H1 (cell line): ENCODE results near the gene ELOVL6. TPM values are rescaled to one million over a fixed set of nuclear protein-coding genes. Genes with fewer than 3 reads are reported as not detected.

Experiments
- CTCF ChIA-PET: fragments of 300-600 bp; sonication (Branson Sonifier 250); formaldehyde crosslinking; loops from one replicate; lab custom pipeline; 2021; ENCODE audit not compliant: partially characterized antibody; lab: Charles Lee
- POLR2A ChIA-PET: fragments of 300-600 bp; sonication (Branson Sonifier 250); formaldehyde crosslinking; loops from one replicate; lab custom pipeline; 2021; ENCODE audit warnings: inconsistent platforms; ENCODE audit not compliant: partially characterized antibody; lab: Charles Lee
- DNase-seq, 2 experiments: peaks; one replicate each; pipeline versions ENCODE4 v3.0.0 to v3.0.0-alpha.2; 2010 to 2022; ENCODE audit warnings: low spot score in 2 of 2, low read depth in 1 of 2, mixed read lengths in 1 of 2
- FAIRE-seq: peaks from 2 replicates; lab custom pipeline; 2011; peaks lifted over from hg19 to GRCh38; lab: Jason Lieb, UNC
- H2AFZ ChIP-seq: 2 replicates; pipeline ENCODE4 v1.8.1; 2012; ENCODE audit warnings: low read length, inconsistent platforms
- H2AK5ac ChIP-seq: 2 replicates; pipeline ENCODE4 v1.6.1; 2013; ENCODE audit warnings: low read depth, low read length
- H2BK120ac ChIP-seq: replicated peaks from 2 replicates; pipeline ENCODE3; 2013; ENCODE audit warnings: low read depth, low read length, inconsistent platforms
- H2BK12ac ChIP-seq: 2 replicates; pipeline ENCODE4 v1.6.1; 2013; ENCODE audit warnings: low read depth, low read length
- H2BK15ac ChIP-seq: 2 replicates; pipeline ENCODE4 v1.6.1; 2013; ENCODE audit warnings: low read length
- H2BK20ac ChIP-seq: 2 replicates; pipeline ENCODE4 v1.6.1; 2013; ENCODE audit warnings: low read length
- H2BK5ac ChIP-seq: 2 replicates; pipeline ENCODE4 v1.6.1; 2013; ENCODE audit warnings: low read depth, low read length
- H3K14ac ChIP-seq: 2 replicates; pipeline ENCODE4 v1.6.1; 2013; ENCODE audit warnings: inconsistent platforms; ENCODE audit not compliant: insufficient read length
- H3K18ac ChIP-seq: 2 replicates; pipeline ENCODE4 v1.6.1; 2013; ENCODE audit warnings: low read length; ENCODE audit errors: extremely low read depth
- H3K23ac ChIP-seq: 2 replicates; pipeline ENCODE4 v1.6.1; 2013; ENCODE audit warnings: inconsistent platforms; ENCODE audit not compliant: insufficient read length
- H3K23me2 ChIP-seq: 2 replicates; pipeline ENCODE4 v1.6.1; 2013; ENCODE audit warnings: low read depth, low read length
- H3K27ac ChIP-seq: 2 replicates; pipeline ENCODE4 v1.6.1; 2011; ENCODE audit warnings: low read depth, low read length, inconsistent platforms
- H3K27me3 ChIP-seq, 4 experiments: replicated peaks in 1 of 4; 1 replicate in 1 of 4; 2 replicates in 3 of 4; pipeline versions ENCODE4 v1.6.1 to v1.8.1; 2011 to 2013; ENCODE audit warnings: low read length in 3 of 4, mild to moderate bottlenecking in 3 of 4, inconsistent platforms in 2 of 4, mixed read lengths in 2 of 4, moderate library complexity in 1 of 4; ENCODE audit not compliant: control insufficient read depth in 3 of 4, insufficient read depth in 3 of 4; ENCODE audit errors: extremely low read depth in 1 of 4
- H3K36me3 ChIP-seq, 4 experiments: 2 replicates each; pipeline versions ENCODE4 v1.6.1 to v1.8.1; 2011 to 2013; ENCODE audit warnings: mild to moderate bottlenecking in 4 of 4, low read length in 3 of 4, moderate library complexity in 2 of 4, control low read depth in 1 of 4, inconsistent platforms in 1 of 4; ENCODE audit not compliant: insufficient read depth in 4 of 4, control insufficient read depth in 2 of 4
- H3K4ac ChIP-seq: replicated peaks from 2 replicates; pipeline ENCODE3; 2013; ENCODE audit warnings: low read length, low read depth, mixed read lengths, inconsistent platforms; ENCODE audit not compliant: insufficient read length
- H3K4me1 ChIP-seq, 4 experiments: replicated peaks in 1 of 4; 1 replicate in 1 of 4; 2 replicates in 3 of 4; pipeline versions ENCODE4 v1.6.1 to v1.8.1; 2011 to 2013; ENCODE audit warnings: low read length in 3 of 4, inconsistent platforms in 2 of 4, mixed read lengths in 1 of 4; ENCODE audit not compliant: insufficient read depth in 4 of 4, control insufficient read depth in 3 of 4
- H3K4me2 ChIP-seq, 2 experiments: 2 replicates each; pipeline versions ENCODE4 v1.6.1 to v1.8.1; 2011 to 2013; ENCODE audit warnings: low read depth in 2 of 2, low read length in 2 of 2, control low read depth in 1 of 2, inconsistent platforms in 1 of 2, mild to moderate bottlenecking in 1 of 2; ENCODE audit not compliant: insufficient read depth in 1 of 2
- H3K4me3 ChIP-seq, 4 experiments: fragments of 200-600, 300-600 bp in 1 of 4; sonication (generic), shearing (Covaris generic), sonication (Bioruptor Twin) in 1 of 4; 2 replicates each; pipeline versions ENCODE4 v1.5.1 to v1.8.1; 2011 to 2016; ENCODE audit warnings: low read length in 4 of 4, low read depth in 3 of 4, control low read depth in 2 of 4, inconsistent platforms in 2 of 4, mild to moderate bottlenecking in 2 of 4, mixed read lengths in 1 of 4, moderate library complexity in 1 of 4; ENCODE audit not compliant: insufficient read depth in 2 of 4; ENCODE audit errors: extremely low read depth in 1 of 4
- H3K56ac ChIP-seq: replicated peaks from 2 replicates; pipeline ENCODE3; 2013; ENCODE audit warnings: low read depth, mild to moderate bottlenecking, mixed read lengths, low read length, inconsistent platforms; ENCODE audit not compliant: insufficient read length
- H3K79me1 ChIP-seq: 2 replicates; pipeline ENCODE4 v1.6.1; 2013; ENCODE audit warnings: low read depth, low read length, control low read depth
- H3K79me2 ChIP-seq, 2 experiments: 2 replicates each; pipeline versions ENCODE4 v1.6.1 to v1.8.1; 2012 to 2013; ENCODE audit warnings: low read length in 2 of 2, mild to moderate bottlenecking in 2 of 2, inconsistent platforms in 1 of 2; ENCODE audit not compliant: insufficient read depth in 2 of 2, control insufficient read depth in 1 of 2
- H3K9ac ChIP-seq, 4 experiments: replicated peaks in 1 of 4; 1 replicate in 1 of 4; 2 replicates in 3 of 4; pipeline versions ENCODE4 v1.6.1 to v1.8.1; 2011 to 2013; ENCODE audit warnings: low read depth in 3 of 4, low read length in 3 of 4, control low read depth in 2 of 4, mild to moderate bottlenecking in 2 of 4, moderate library complexity in 2 of 4, inconsistent platforms in 1 of 4; ENCODE audit errors: extremely low read depth in 1 of 4
- H3K9me3 ChIP-seq, 2 experiments: 2 replicates each; pipeline versions ENCODE4 v1.6.1 to v1.8.1; 2012 to 2013; ENCODE audit warnings: mild to moderate bottlenecking in 2 of 2, moderate library complexity in 2 of 2, control low read depth in 1 of 2, inconsistent platforms in 1 of 2, low read depth in 1 of 2, low read length in 1 of 2, mixed read lengths in 1 of 2; ENCODE audit not compliant: insufficient read depth in 2 of 2
- H4K20me1 ChIP-seq, 2 experiments: replicated peaks in 1 of 2; 2 replicates each; pipeline versions ENCODE3 to v1.8.1; 2011 to 2013; ENCODE audit warnings: inconsistent platforms in 2 of 2, low read length in 2 of 2, mild to moderate bottlenecking in 1 of 2; ENCODE audit not compliant: insufficient read depth in 2 of 2, control insufficient read depth in 1 of 2
- H4K5ac ChIP-seq: 2 replicates; pipeline ENCODE4 v1.6.1; 2013; ENCODE audit warnings: low read length, low read depth, mixed read lengths, inconsistent platforms; ENCODE audit not compliant: insufficient read length
- H4K8ac ChIP-seq: 2 replicates; pipeline ENCODE4 v1.8.0; 2013; ENCODE audit warnings: mild to moderate bottlenecking, moderate library complexity, low read length, inconsistent platforms; ENCODE audit not compliant: insufficient read depth; ENCODE audit errors: extremely low read depth
- H4K91ac ChIP-seq: replicated peaks from 2 replicates; pipeline ENCODE3; 2013; ENCODE audit warnings: low read length, mixed read lengths, inconsistent platforms; ENCODE audit not compliant: insufficient read length
- EGR1 ChIP-seq: IDR thresholded peaks from 2 replicates; pipeline ENCODE4 v1.6.1; 2011; ENCODE audit warnings: low read depth, low read length, borderline replicate concordance
- GABPA ChIP-seq: IDR thresholded peaks from 2 replicates; pipeline ENCODE4 v1.6.1; 2011; ENCODE audit warnings: mild to moderate bottlenecking, low read length, moderate library complexity, borderline replicate concordance; ENCODE audit not compliant: insufficient read depth
- HDAC2 ChIP-seq, 2 experiments: fragments of 300-600 bp in 1 of 2; sonication (generic) in 1 of 2; IDR thresholded peaks; 2 replicates each; pipeline ENCODE4 v1.6.1; 2011 to 2012; ENCODE audit warnings: low read depth in 2 of 2, low read length in 2 of 2, mild to moderate bottlenecking in 2 of 2, moderate library complexity in 2 of 2, borderline replicate concordance in 1 of 2, inconsistent platforms in 1 of 2
- KDM4A ChIP-seq: IDR thresholded peaks from one replicate; pipeline ENCODE4 v1.7.1; 2012; ENCODE audit warnings: low read depth, mild to moderate bottlenecking, moderate library complexity, low read length, inconsistent platforms; ENCODE audit not compliant: severe bottlenecking
- NRF1 ChIP-seq: IDR thresholded peaks from 2 replicates; pipeline ENCODE4 v1.6.1; 2011; ENCODE audit warnings: mild to moderate bottlenecking, low read depth, low read length, improper control_type of control experiment
- SIN3A ChIP-seq, 2 experiments: IDR thresholded peaks in 1 of 2; conservative IDR thresholded peaks in 1 of 2; 2 replicates each; pipeline ENCODE4 v1.6.1; 2011 to 2012; ENCODE audit warnings: low read length in 2 of 2, improper control_type of control experiment in 1 of 2, low read depth in 1 of 2, mild to moderate bottlenecking in 1 of 2
- SIX5 ChIP-seq: IDR thresholded peaks from 2 replicates; pipeline ENCODE4 v1.6.1; 2011; ENCODE audit warnings: mild to moderate bottlenecking, low read depth, low read length
- polyA plus RNA-seq, 7 experiments: library from polyadenylated mRNA; depleted of rRNA in 3 of 7; stranded (reverse) in 5 of 7; unstranded in 2 of 7; fragments of >200 nt in 5 of 7; fragments of 200-250 nt in 2 of 7; gene quantifications; 1 replicate in 5 of 7; 2 replicates in 1 of 7; 4 replicates in 1 of 7; pipeline versions ENCODE4 v1.2.1 to v1.2.3, GENCODE V29; 2011 to 2013; ENCODE audit warnings: missing spikeins in 2 of 7, mixed read lengths in 2 of 7
- total RNA-seq: library from RNA; stranded (reverse); fragmentation: NEBNext Ultra II Directional; extraction: Animal tissue kit (Norgen Biotek cat#: 25700); gene quantifications from 2 replicates; pipeline ENCODE4 v1.2.1, GENCODE V29; 2021

Gene ELOVL6
- total and polyA plus RNA-seq, 2 of the 8 experiments (the other 6 are each of a cell fraction or from before 2014, with no cell fraction given) = 27.8 to 86.6 TPM

- Histone ChIP-seq H2BK120ac (no peak overlapping the region), H4K8ac (no peak overlapping the region), H3K9me3 (no peaks in the 10 kb centered on the region), H4K5ac (no peak overlapping the region), H3K4me1 (no peaks in the 10 kb centered on the region), H3K23ac (no peak overlapping the region), H3K27me3 (no peaks in the 10 kb centered on the region), H3K14ac (no peak overlapping the region), H3K56ac (no peak overlapping the region), H3K9ac (no peak overlapping the region), H2BK5ac (no peak overlapping the region), H2BK12ac (no peak overlapping the region), H2AFZ (no peak overlapping the region), H3K18ac (no peak overlapping the region), H3K79me1 (no peaks in the 10 kb centered on the region; the same call in 1 of the 2 replicates), H3K79me2 (peaks cover 3 to 79% of the 10 kb centered on the region in 2 experiments; a peak in 2 of 4 replicates), H3K4me2 (no peak overlapping the region), H3K23me2 (no peaks in the 10 kb centered on the region), H3K4ac (no peak overlapping the region), H3K36me3 (peaks cover 0 to 8% (median 0%) of the 10 kb centered on the region in 4 experiments; a peak in 3 of 8 replicates), H4K91ac (no peak overlapping the region), H4K20me1 (peaks cover 0 to 4% of the 10 kb centered on the region in 2 experiments), H2BK15ac (no peak overlapping the region), H3K4me3 (no peak overlapping the region), H3K27ac (no peak overlapping the region), H2BK20ac (no peak overlapping the region), H2AK5ac (no peak overlapping the region)
- DNase-seq = no peak
- FAIRE-seq = no peak
- POLR2A ChIA-PET = interaction anchor here (1.2 kb wide), 1 partner anchor 30 kb away, joined by 3 read pairs; no protein-coding TSS in a partner anchor
- TF ChIP-seq GABPA = no peak
- TF ChIP-seq SIX5 = no peak
- no peak for TF ChIP-seq EGR1
- no peak for TF ChIP-seq HDAC2 (IDR thresholded peaks at IDR 0.05; ENCODE audit: borderline replicate concordance in 1 of 2, low read depth in 2 of 2, low read length in 2 of 2)
- TF ChIP-seq NRF1 = no peak
- no peak for TF ChIP-seq SIN3A (conservative IDR thresholded peaks at IDR 0.05 in 1 of 2, IDR thresholded peaks at IDR 0.05 in 1 of 2; ENCODE audit: low read depth in 1 of 2, low read length in 2 of 2)
- no peak for TF ChIP-seq KDM4A
- CTCF ChIA-PET = interaction anchor here (1.1 to 1.5 kb wide), 4 partner anchors 8 to 109 kb away, joined by 3 to 5 read pairs (median 4); no protein-coding TSS in a partner anchor
Observed at GRCh38 chr4:110160618-110161017, 37.8 kb downstream of the ELOVL6 start.
